Measurements from ENCODE around the gene CYSLTR1.

DNA sequence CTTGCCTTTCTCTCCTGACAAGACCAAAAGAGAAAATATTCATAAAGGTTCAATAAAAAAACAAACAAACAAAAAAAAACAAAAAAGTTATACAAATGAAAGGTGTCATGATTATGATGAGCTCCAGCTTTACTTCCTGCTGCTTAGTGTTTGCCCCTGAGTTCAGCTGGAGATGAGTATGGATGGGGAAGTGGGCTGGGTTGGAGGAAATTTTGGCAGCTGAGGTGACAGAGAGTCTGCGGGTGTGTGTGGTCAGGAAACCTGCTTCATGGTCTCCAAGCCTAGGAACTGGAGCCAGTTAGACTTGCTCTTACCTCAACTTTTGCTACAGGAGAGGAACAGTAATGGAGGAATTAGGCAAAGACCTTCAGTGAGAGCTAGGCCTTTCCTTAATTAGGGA lies 4.3 kb upstream of the CYSLTR1 start:
- TF ChIP-seq CTCF (IDR thresholded peaks at IDR 0.05; ENCODE audit: poor library complexity, severe bottlenecking): no peak
- TF ChIP-seq EZH2 (IDR thresholded peaks at IDR 0.05; ENCODE audit: borderline replicate concordance, insufficient read depth, low read length, poor library complexity, severe bottlenecking): no peak
